Activated T-cell treated with anti-CD3 and anti-CD28 coated beads, Interleukin-2, amount 50 U/mL, for 72 hours (primary cell): ENCODE data around the gene FEZF1. TPM values are rescaled to one million over a fixed set of nuclear protein-coding genes. Genes with fewer than 3 reads are reported as not detected.

ENCODE experiments used
- ATAC-seq, 2 donors: fragments of 150-1000 bp; cut with Tn5 transposase; replicated peaks in 1 of 2; 2 replicates each; pipeline ENCODE4 v1.10.0; 2021; ENCODE audit warnings: moderate library complexity in 2 of 2, mild to moderate bottlenecking in 1 of 2
- DNase-seq, 2 donors: peaks; one replicate each; pipeline ENCODE4 v3.0.0; 2021 to 2022; ENCODE audit warnings: mixed read lengths in 1 of 2
- H3K27ac Mint-ChIP-seq: one replicate; pipeline ENCODE4 v1.8.0; 2022; ENCODE audit warnings: mild to moderate bottlenecking, moderate library complexity, mixed read lengths
- H3K27me3 Mint-ChIP-seq: one replicate; pipeline ENCODE4 v1.8.0; 2022; ENCODE audit warnings: low read depth, mixed read lengths
- H3K36me3 Mint-ChIP-seq, 2 donors: one replicate each; pipeline ENCODE4 v1.8.0; 2022; ENCODE audit warnings: mixed read lengths in 2 of 2, mild to moderate bottlenecking in 1 of 2; ENCODE audit not compliant: insufficient read depth in 2 of 2
- H3K4me1 Mint-ChIP-seq: one replicate; pipeline ENCODE4 v1.8.0; 2022; ENCODE audit warnings: low read depth, mixed read lengths
- H3K4me3 Mint-ChIP-seq, 2 donors: one replicate each; pipeline ENCODE4 v1.8.0; 2022; ENCODE audit warnings: mild to moderate bottlenecking in 2 of 2, mixed read lengths in 2 of 2, moderate library complexity in 2 of 2
- H3K9me3 Mint-ChIP-seq, 2 donors: one replicate each; pipeline ENCODE4 v1.8.0; 2022; ENCODE audit warnings: mixed read lengths in 2 of 2
- total RNA-seq, 2 donors: library from RNA; stranded (reverse); gene quantifications; one replicate each; pipeline ENCODE4 v1.2.3, GENCODE V29; 2022

Gene FEZF1
- not detected for total RNA-seq

DNA sequence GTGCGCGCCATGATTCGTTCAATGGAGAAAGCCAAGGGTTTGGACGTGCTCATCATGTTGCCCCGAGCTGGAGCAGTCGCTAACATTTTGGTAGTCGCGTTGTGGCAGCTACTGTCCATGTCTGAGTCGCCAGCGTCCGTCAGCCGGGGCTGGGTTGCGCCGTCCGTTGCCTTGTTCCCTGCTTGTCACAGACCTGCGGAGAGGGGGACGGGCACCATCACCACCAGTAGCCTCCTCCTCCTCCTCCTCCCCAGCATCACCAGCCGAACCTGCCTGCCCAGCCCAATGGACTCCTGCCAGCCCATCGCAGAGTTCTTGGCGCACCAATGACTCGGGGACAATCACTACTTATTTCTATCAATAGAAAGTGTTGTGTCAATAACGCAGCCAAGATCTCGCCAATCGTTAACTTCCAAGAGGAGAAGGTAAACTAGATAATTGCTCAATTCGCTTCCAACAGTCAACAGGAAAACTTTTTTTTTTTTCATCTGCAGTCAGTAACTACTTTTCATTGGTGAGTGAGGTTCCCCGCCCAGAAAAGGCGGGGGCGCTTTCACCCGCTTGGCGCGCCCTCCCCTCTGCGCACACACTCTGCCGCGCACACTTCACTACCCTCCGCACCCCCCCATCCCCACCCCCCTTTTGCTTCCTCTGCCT is at the start of gene FEZF1:
Gene FEZF1 (minus strand): TSS at position 432 of the 657 bp plus-strand sequence. CDS start 313 bp downstream, at position 119.
- Mint-ChIP-seq H3K4me3 (no peak within 1 kb of the TSS), H3K4me1 (peaks cover 5% of the 10 kb centered on the region), H3K27ac (no peak within 1 kb of the TSS), H3K9me3 (no peaks in the 10 kb centered on the region), H3K27me3 (peaks cover 94% of the 10 kb centered on the region), H3K36me3 (peaks cover 3 to 4% of the 10 kb centered on the region in 2 donors)
- no peak for ATAC-seq
- DNase-seq, result no peak

DNA sequence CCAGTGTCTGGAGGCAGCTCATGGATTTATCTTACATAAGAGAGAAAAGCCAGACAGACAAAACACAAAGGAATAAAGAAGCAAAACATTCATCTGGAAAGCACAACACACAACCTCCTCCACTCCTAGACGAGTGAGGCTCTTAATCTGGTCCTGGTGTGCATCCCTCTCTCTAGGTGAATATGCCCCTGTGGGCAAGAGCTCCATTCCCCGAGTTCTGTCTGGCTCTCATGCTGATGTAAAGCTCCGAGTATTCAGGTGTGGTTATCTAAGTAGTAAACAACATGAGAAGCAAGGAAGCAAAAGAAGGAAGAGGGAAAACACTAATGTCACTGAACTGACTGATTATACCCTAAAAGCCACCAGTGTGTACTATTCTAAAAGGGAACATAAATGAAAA is 47.9 kb upstream of the FEZF1 start:
- H3K36me3 Mint-ChIP-seq, result no peaks in the 10 kb centered on the region
- ATAC-seq (no peak), DNase-seq (no peak)
- H3K27me3 Mint-ChIP-seq, result no peaks in the 10 kb centered on the region
- H3K4me3 Mint-ChIP-seq, result no peak overlapping the region
- peaks cover under 1 to 3% of the 10 kb centered on the region in 2 donors for H3K9me3 Mint-ChIP-seq
- no peaks in the 10 kb centered on the region for H3K4me1 Mint-ChIP-seq
- H3K27ac Mint-ChIP-seq, result no peak overlapping the region

DNA sequence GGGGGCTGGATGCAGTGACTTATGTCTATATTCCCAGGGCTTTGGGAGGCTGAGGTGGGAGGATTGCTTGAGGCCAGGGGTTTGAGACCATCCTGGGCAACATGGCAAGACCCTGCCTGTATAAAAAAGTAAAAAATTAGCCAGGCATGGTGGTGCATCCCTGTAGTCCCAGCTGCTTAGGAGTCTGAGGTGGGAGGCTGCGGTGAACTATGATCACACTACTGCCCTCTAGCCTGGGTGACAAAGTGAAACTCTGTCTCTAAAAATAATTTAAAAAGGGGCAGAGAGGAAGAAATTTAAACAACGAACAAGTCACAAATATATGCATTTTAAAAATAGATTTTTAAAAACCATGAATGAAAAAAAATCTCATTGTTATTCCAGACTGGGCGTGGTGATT is 46.2 kb upstream of the FEZF1 start:
- Mint-ChIP-seq H3K4me1 (no peaks in the 10 kb centered on the region), H3K4me3 (no peak overlapping the region), H3K9me3 (no peaks in the 10 kb centered on the region), H3K27ac (no peak overlapping the region), H3K36me3 (no peaks in the 10 kb centered on the region), H3K27me3 (no peaks in the 10 kb centered on the region)
- DNase-seq, result no peak
- ATAC-seq, result no peak

DNA sequence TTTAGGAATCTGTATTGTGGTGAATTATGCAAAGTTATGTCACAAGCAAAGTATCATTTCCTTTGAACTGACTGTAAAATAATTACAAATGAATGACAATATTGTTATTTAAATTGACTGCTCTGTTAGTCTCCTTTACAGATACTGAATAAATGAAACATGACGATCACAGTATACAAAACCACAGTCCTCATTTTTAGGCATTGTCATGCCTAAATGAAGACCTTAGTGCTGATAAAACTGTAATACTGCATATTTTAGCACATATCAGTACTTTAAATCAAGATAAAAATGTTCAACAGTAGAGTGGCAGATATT is 39.7 kb upstream of the FEZF1 start:
- Mint-ChIP-seq H3K27me3 (no peaks in the 10 kb centered on the region), H3K4me3 (no peak overlapping the region), H3K4me1 (no peaks in the 10 kb centered on the region), H3K9me3 (no peaks in the 10 kb centered on the region), H3K36me3 (no peaks in the 10 kb centered on the region), H3K27ac (no peak overlapping the region)
- ATAC-seq (no peak), DNase-seq (no peak)

DNA sequence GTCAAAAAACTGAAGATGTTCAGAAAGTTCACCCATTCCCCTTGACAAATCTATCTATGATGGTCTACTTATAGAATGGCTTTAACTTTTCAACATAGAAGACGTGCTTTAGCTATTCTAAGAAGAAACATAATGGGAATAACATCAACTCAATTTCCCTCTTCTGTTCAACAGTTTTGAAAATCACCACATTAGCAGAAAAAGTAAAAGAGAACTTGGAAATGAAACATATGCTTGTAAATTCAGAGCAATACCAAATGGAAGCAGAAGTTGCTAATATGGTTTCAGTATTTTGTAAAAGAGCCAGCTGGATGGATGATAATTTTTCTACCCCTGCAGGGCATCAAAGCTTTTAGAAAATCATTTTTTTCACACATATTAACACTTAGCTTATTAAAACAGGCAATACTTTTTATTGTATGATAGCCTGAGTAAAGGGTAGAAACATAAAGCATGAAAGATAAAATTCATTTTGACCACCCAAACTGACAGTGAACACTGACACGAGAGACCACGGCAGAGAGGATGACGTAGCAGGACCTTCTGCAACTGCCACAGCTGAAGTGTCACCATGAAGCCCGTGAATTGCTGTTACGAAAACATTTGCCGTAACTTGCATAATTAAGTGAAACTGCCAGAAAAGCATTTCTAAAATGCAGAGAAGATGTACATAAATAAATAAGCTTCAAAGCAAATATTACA is 39.2 kb upstream of the FEZF1 start:
- ATAC-seq, result no peak
- Mint-ChIP-seq H3K9me3 (no peaks in the 10 kb centered on the region), H3K4me3 (no peak overlapping the region), H3K36me3 (no peaks in the 10 kb centered on the region), H3K27ac (no peak overlapping the region), H3K4me1 (no peaks in the 10 kb centered on the region), H3K27me3 (no peaks in the 10 kb centered on the region)
- DNase-seq, result no peak

DNA sequence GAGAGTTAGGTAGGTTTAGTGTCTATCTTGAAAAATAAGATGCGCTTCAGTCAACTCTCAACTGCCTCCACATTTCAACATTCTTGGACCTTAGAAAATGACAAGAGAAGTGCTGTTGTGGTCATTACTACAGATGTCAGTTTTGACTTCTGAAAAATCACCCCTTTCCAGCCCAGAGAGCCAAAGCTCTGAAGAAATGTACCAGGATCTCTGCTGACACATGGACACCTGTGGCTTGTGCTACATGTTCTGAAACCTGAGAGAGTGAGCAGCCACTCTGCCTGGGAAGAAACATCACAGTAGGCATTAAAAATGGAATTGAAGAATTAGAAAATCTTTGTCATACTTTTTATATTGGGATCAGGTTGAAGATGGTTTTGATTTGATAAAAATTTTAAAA is 35.9 kb upstream of the FEZF1 start:
- Mint-ChIP-seq H3K9me3 (no peaks in the 10 kb centered on the region), H3K4me1 (no peaks in the 10 kb centered on the region), H3K27me3 (no peaks in the 10 kb centered on the region), H3K36me3 (no peaks in the 10 kb centered on the region), H3K4me3 (no peak overlapping the region), H3K27ac (no peak overlapping the region)
- no peak for DNase-seq
- ATAC-seq, result no peak

DNA sequence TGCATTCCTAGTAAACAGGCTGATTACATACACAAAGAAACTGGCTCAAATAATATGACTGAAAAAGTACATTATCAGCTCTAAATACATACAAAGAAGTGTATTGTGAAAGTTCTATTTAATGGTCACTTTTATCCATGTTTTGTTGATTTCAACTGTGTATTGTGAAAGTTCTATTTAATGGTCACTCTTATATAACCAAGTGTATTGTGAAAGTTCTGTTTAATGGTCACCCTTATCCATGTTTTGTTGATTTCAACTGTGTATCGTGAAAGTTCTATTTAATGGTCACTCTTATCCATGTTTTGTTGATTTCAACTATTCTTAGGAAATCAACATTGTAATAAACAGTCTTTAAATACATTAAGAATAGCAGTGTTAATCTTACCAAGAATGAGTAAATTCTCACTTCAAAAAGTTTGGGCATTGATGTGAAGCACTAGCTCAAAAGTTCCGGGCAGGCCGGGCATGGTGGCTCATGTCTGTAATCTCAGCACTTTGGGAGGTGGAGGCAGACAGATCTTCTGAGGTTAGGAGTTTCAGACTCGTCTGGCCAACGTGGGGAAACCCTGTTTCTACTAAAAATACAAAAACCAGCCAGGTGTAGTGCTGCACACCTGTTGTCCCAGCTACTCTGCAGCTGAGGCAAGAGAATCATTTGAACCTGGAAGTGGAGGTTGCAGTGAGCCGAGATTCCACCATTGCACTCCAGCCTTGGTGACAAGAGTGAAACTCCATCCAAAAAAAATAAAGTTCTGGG is 34.8 kb upstream of the FEZF1 start:
- no peak overlapping the region for H3K27ac Mint-ChIP-seq
- no peaks in the 10 kb centered on the region for H3K36me3 Mint-ChIP-seq
- H3K27me3 Mint-ChIP-seq, result no peaks in the 10 kb centered on the region
- H3K4me1 Mint-ChIP-seq, result no peaks in the 10 kb centered on the region
- ATAC-seq (no peak), DNase-seq (no peak)
- H3K4me3 Mint-ChIP-seq, result no peak overlapping the region
- H3K9me3 Mint-ChIP-seq, result no peaks in the 10 kb centered on the region

DNA sequence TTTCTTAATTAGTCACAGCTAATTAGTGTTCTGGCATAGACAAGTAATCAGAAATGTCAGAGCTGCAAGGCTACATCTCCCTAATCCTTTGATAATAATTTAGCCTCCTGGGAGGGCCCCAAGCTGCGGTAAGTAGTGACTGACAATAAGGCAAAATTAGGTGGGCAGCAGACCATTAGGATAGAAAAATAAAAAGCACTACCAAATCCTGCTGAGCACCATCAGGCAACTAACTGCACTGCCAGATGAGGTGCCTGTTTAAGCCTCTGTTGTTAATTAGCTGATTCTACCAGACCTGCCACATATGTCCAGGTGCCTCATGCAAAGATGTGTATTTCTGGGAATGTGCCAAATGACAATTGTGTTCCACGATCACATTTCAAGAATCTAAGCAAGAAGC is 32.5 kb upstream of the FEZF1 start:
- Mint-ChIP-seq H3K9me3 (peaks cover 0 to 2% of the 10 kb centered on the region in 2 donors), H3K36me3 (no peaks in the 10 kb centered on the region), H3K4me1 (no peaks in the 10 kb centered on the region), H3K4me3 (no peak overlapping the region), H3K27ac (no peak overlapping the region), H3K27me3 (no peaks in the 10 kb centered on the region)
- ATAC-seq (no peak), DNase-seq (no peak)

DNA sequence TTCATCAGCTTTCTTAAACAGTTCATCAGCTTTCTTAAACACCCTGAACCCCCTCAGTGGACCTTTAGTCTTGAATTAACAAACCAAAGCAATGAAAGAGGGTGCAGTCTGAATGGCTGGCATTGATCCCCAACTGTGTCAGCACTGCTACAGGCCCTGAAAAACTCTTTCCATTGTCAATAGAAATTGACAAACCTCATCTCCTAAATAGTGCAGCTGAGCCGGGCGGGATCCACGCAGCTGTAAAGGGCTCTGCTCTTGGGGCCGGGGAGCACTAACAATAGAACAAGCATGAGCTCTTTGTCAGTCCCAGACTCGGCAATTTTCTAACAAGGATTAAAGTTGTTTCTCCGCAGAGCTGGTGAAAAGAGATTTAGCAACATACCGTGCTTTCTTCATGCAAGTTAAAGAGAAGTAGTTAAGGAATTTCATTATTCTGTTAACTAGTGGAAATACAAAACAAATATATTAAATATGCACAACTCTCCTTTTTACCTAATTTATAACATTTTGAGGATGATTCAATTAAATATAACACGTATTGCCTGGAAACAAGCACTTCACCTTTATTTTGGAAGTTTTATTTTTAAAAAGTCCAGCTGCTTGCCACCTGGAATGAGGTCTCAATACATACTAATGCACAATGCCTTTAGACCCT is 24.7 kb upstream of the FEZF1 start:
- Mint-ChIP-seq H3K36me3 (no peaks in the 10 kb centered on the region), H3K27me3 (no peaks in the 10 kb centered on the region), H3K9me3 (peaks cover 0 to 2% of the 10 kb centered on the region in 2 donors), H3K4me3 (no peak overlapping the region), H3K4me1 (no peaks in the 10 kb centered on the region), H3K27ac (no peak overlapping the region)
- DNase-seq (no peak), ATAC-seq (no peak)

DNA sequence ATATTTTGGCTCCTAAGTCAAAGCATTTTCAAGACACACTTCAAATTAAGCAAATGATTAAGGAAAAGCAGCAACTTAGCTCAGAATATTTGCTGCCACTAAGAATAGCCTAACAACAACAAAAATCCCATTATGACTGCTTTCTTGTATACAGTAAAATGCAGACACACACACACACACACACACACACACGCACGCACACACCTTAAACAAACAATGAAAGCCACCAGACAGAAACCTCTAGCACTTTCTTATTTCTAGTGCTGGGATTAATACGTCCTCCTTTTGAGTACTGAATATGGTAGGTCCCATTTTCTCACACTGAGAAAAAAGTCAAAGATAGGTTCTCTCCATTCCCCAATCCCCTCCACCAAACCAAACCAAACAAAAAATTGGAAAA is 23.4 kb upstream of the FEZF1 start:
- no peak for ATAC-seq
- Mint-ChIP-seq H3K4me1 (no peaks in the 10 kb centered on the region), H3K36me3 (no peaks in the 10 kb centered on the region), H3K4me3 (no peak overlapping the region), H3K9me3 (no peaks in the 10 kb centered on the region), H3K27me3 (no peaks in the 10 kb centered on the region), H3K27ac (no peak overlapping the region)
- no peak for DNase-seq

DNA sequence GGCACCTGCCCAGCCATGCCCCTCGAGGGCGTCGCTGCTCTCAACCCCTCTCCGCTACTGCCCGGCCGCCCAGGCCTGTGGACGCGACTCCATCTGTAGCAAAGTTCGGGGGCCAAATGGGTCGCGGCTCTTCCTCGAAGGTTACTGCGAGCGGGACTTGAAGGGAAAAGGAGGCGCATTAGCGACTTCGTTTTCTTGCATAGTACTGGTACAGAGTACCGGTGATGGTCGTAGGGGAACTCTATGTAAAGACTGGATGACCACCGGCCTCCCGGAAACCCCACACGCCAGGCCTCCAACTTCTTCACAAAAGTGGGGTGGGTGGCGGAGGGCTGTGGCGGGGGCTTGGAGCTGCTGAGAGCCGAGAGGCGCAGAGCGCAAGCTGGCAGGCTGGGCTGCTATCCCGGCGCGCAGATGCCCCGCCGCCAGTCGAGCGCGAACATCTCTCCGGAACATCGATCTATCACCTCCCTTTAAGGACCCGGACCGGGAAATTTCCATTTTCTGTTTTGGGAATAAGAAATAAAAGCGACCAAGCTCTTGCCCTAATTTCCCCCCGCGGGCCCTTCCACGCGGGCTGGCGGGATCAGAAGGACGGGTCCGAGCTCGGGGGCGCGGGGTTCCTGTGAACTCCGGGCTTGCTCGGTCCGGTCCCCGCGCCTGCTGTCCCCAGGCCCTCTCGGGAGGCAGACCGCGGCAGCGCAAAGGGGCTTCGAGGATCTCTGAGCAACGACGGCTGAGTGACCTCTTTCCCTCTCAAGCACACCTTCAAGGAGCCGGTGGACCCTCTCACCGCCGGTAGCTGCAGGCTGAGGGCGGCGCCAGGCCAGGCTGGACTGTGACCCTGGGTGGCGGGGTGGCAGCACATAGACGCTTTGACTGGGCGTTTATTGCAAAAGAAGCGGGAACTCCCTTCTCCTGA is 12.2 kb upstream of the FEZF1 start:
- H3K4me1 Mint-ChIP-seq, result no peaks in the 10 kb centered on the region
- DNase-seq, result no peak
- no peak overlapping the region for H3K4me3 Mint-ChIP-seq
- peaks cover 0 to 2% of the 10 kb centered on the region in 2 donors for H3K36me3 Mint-ChIP-seq
- peaks cover 67% of the 10 kb centered on the region for H3K27me3 Mint-ChIP-seq
- peaks cover 0 to 5% of the 10 kb centered on the region in 2 donors for H3K9me3 Mint-ChIP-seq
- ATAC-seq, result no peak
- no peak overlapping the region for H3K27ac Mint-ChIP-seq
